Kidney (tissue), 14 donors: Measurements from ENCODE around the gene MYO15B. TPM values are rescaled to one million over a fixed set of nuclear protein-coding genes. Genes with fewer than 3 reads are reported as not detected.
A peak's percentile ranks its signal among the peaks of the same experiment; 100 is the strongest.

ENCODE experiments used
- DNase-seq, 5 donors: peaks; one replicate each; pipeline ENCODE4 v3.0.0-alpha.2; 2013 to 2020
- FAIRE-seq: peaks from 2 replicates; lab custom pipeline; 2012; peaks lifted over from hg19 to GRCh38; lab: Jason Lieb, UNC
- H3K27ac ChIP-seq, 2 donors: one replicate each; pipeline ENCODE4 v1.7.0; 2013; ENCODE audit warnings: low read depth in 2 of 2, low read length in 2 of 2, inconsistent platforms in 1 of 2
- H3K27me3 ChIP-seq: one replicate; pipeline ENCODE4 v1.7.1; 2013; ENCODE audit warnings: low read length, inconsistent platforms; ENCODE audit not compliant: control insufficient read depth, insufficient read depth
- H3K36me3 ChIP-seq, 3 donors: one replicate each; pipeline versions ENCODE4 v1.7.0 to v1.7.1; 2013; ENCODE audit warnings: low read length in 3 of 3, control low read depth in 1 of 3, inconsistent platforms in 1 of 3; ENCODE audit not compliant: insufficient read depth in 3 of 3, control insufficient read depth in 2 of 3
- H3K4me1 ChIP-seq, 3 donors: one replicate each; pipeline versions ENCODE4 v1.7.0 to v1.7.1; 2013; ENCODE audit warnings: low read length in 3 of 3, inconsistent platforms in 1 of 3, low read depth in 1 of 3; ENCODE audit not compliant: control insufficient read depth in 2 of 3, insufficient read depth in 2 of 3
- H3K4me3 ChIP-seq, 3 donors: one replicate each; pipeline versions ENCODE4 v1.7.0 to v1.8.1; 2013; ENCODE audit warnings: low read length in 3 of 3, control low read depth in 1 of 3, inconsistent platforms in 1 of 3
- H3K9ac ChIP-seq, 3 donors: one replicate each; pipeline versions ENCODE4 v1.7.0 to v1.7.1; 2013; ENCODE audit warnings: low read length in 3 of 3, control low read depth in 1 of 3, inconsistent platforms in 1 of 3
- H3K9me3 ChIP-seq, 3 donors: one replicate each; pipeline versions ENCODE4 v1.7.0 to v1.7.1; 2013; ENCODE audit warnings: low read length in 3 of 3, control low read depth in 1 of 3, inconsistent platforms in 1 of 3; ENCODE audit not compliant: control insufficient read depth in 2 of 3, insufficient read depth in 1 of 3
- intact Hi-C: fragments of 100-400 bp; cut with DNase I; formaldehyde crosslinking; loops from one replicate; pipeline ENCODE4 v1.11.1; 2022
- polyA plus RNA-seq: library from polyadenylated mRNA; stranded (reverse); fragments of 350-450 nt; fragmentation: Illumina TruSeq; extraction: RNeasy Lipid Tissue Mini Kit (QIAGEN cat#74804); gene quantifications from one replicate; pipeline ENCODE4 v1.2.3, GENCODE V29; 2014; ENCODE audit warnings: low read depth, low replicate concordance; ENCODE audit not compliant: insufficient read depth
- total RNA-seq: library from RNA; stranded (reverse); fragmentation: NEBNext Ultra II Directional; extraction: Animal tissue kit (Norgen Biotek cat#: 25700); gene quantifications from one replicate; pipeline ENCODE4 v1.2.1, GENCODE V29; 2021
- TF ChIP-seq, protein P1 (sequence below): IDR thresholded peaks from 3 replicates; pipeline ENCODE4 v1.5.1; 2012; ENCODE audit warnings: mild to moderate bottlenecking, moderate library complexity, borderline replicate concordance; ENCODE audit not compliant: insufficient read depth; ENCODE audit errors: extremely low read depth
- donor health status: control.
- donor health status: control.
- donor health status: control.
- donor health status: control.
- donor health status: control.
- donor health status: DM: yes; HTN: yes; CAD: no.
- donor health status: Normal renal cell carcinoma (clear cell type).

The MYO15B gene
- total and polyA plus RNA-seq, 2 donors from 2014 or later, result 139 to 286 TPM

GRCh38 chr17:75617675-75618074 lies 30.1 kb downstream of the MYO15B start:
- Histone ChIP-seq H3K27me3 (no peaks in the 10 kb centered on the region), H3K4me3 (no peak overlapping the region), H3K9me3 (no peaks in the 10 kb centered on the region), H3K27ac (no peak overlapping the region), H3K36me3 (peaks cover 0 to 39% (median 13%) of the 10 kb centered on the region in 3 donors), H3K9ac (no peak overlapping the region), H3K4me1 (peaks cover 0 to 2% (median 0%) of the 10 kb centered on the region in 3 donors)
- TF ChIP-seq, protein P1, sequence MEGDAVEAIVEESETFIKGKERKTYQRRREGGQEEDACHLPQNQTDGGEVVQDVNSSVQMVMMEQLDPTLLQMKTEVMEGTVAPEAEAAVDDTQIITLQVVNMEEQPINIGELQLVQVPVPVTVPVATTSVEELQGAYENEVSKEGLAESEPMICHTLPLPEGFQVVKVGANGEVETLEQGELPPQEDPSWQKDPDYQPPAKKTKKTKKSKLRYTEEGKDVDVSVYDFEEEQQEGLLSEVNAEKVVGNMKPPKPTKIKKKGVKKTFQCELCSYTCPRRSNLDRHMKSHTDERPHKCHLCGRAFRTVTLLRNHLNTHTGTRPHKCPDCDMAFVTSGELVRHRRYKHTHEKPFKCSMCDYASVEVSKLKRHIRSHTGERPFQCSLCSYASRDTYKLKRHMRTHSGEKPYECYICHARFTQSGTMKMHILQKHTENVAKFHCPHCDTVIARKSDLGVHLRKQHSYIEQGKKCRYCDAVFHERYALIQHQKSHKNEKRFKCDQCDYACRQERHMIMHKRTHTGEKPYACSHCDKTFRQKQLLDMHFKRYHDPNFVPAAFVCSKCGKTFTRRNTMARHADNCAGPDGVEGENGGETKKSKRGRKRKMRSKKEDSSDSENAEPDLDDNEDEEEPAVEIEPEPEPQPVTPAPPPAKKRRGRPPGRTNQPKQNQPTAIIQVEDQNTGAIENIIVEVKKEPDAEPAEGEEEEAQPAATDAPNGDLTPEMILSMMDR, result no peak
- FAIRE-seq (no peak), DNase-seq (no peak)
- intact Hi-C loops, result no loop called here

GRCh38 chr17:75619506-75620431 lies 32.2 kb downstream of the MYO15B start:
- Histone ChIP-seq H3K4me3 (no peak overlapping the region), H3K9me3 (no peaks in the 10 kb centered on the region), H3K9ac (no peak overlapping the region), H3K27ac (no peak overlapping the region), H3K36me3 (peaks cover 0 to 39% (median 13%) of the 10 kb centered on the region in 3 donors), H3K4me1 (no peaks in the 10 kb centered on the region), H3K27me3 (no peaks in the 10 kb centered on the region)
- intact Hi-C loops, result no loop called here
- TF ChIP-seq, protein P1, result no peak
- no peak for FAIRE-seq
- peak in 3 of 5 donors; percentile 31 to 70 (median 59) for DNase-seq

DNA sequence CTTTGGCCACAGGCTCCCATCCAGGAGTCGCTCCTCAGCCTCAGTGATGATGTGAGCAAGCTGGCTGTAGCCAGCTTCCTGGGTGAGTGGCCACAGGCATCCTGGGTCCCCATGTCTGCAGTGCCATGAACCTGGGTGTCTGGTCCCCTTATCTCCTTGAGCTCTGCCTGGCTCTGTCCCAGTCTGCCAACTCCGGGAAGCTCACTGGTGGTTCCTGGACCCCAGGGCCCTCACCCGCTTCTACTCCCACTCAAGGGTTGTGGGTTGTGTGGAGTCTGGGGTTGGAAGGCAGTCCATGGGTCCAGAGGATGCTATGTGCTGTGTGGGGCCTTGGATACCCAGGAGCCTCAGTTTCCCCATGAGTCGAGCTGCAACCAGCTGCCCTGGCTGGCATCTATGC lies 33.9 kb downstream of the MYO15B start:
- Histone ChIP-seq H3K4me1 (no peaks in the 10 kb centered on the region), H3K27me3 (no peaks in the 10 kb centered on the region), H3K9ac (no peak overlapping the region), H3K27ac (no peak overlapping the region), H3K36me3 (peaks cover 0 to 45% (median 15%) of the 10 kb centered on the region in 3 donors), H3K4me3 (no peak overlapping the region), H3K9me3 (no peaks in the 10 kb centered on the region)
- no peak for FAIRE-seq
- no peak for DNase-seq
- intact Hi-C loops, result no loop called here
- TF ChIP-seq, protein P1, result no peak
